ENCODE data around the gene CTXN1. TPM values are rescaled to one million over a fixed set of nuclear protein-coding genes. Genes with fewer than 3 reads are reported as not detected.

Gene CTXN1
- total and polyA plus RNA-seq, 8 donors: 0.92 to 58.5 (median 2.2) TPM; not detected in 1

GRCh38 chr19:7968008-7968795 is 42.3 kb upstream of the CTXN1 start:
- no peaks in the 10 kb centered on the region for H3K4me1 ChIP-seq
- intact Hi-C loops (cut with DNase I; ENCODE audit: low total_unique reads): loop anchor here (10.0 kb wide), 1 partner anchor 287 kb away; no protein-coding TSS in a partner anchor
- no peak overlapping the region for H3K27ac ChIP-seq
- peaks cover 46 to 100% (median 95%) of the 10 kb centered on the region in 4 donors for H3K36me3 ChIP-seq
- no peak for DNase-seq
- no peak overlapping the region for H3K4me3 ChIP-seq
- H3K9me3 ChIP-seq: no peaks in the 10 kb centered on the region
- TF ChIP-seq CTCF (IDR thresholded peaks at IDR 0.05) (no peak), POLR2AphosphoS5 (IDR thresholded peaks at IDR 0.05) (no peak), POLR2A (IDR thresholded peaks at IDR 0.05) (no peak), EP300 (IDR thresholded peaks at IDR 0.05) (no peak)
- no peaks in the 10 kb centered on the region for H3K27me3 ChIP-seq
- 89 to 93% (median 91%) methylated on average over 3 to 15 of the region's 15 CpGs for WGBS, 5 donors

- no peaks in the 10 kb centered on the region for H3K9me3 ChIP-seq
- no peak for DNase-seq
- 87 to 93% (median 92%) methylated on average over 12 of the region's 12 CpGs for WGBS, 5 donors
Measured at GRCh38 chr19:7965921-7966665, 40.2 kb upstream of the CTXN1 start.

GRCh38 chr19:7965259-7965841 is 39.4 kb upstream of the CTXN1 start:
- DNase-seq: no peak
- intact Hi-C loops (cut with DNase I; ENCODE audit: low total_unique reads): loop anchor here (10.0 kb wide), 1 partner anchor 289 kb away; no protein-coding TSS in a partner anchor
- Histone ChIP-seq H3K4me1 (no peaks in the 10 kb centered on the region), H3K4me3 (no peak overlapping the region), H3K9me3 (no peaks in the 10 kb centered on the region), H3K27me3 (no peaks in the 10 kb centered on the region), H3K36me3 (peaks cover 31 to 100% (median 97%) of the 10 kb centered on the region in 4 donors), H3K27ac (no peak overlapping the region)
- WGBS, 5 donors: 83 to 86% (median 86%) methylated on average over 12 of the region's 12 CpGs
- no peak for TF ChIP-seq POLR2AphosphoS5 (IDR thresholded peaks at IDR 0.05)
- TF ChIP-seq EP300 (IDR thresholded peaks at IDR 0.05): no peak
- TF ChIP-seq CTCF (IDR thresholded peaks at IDR 0.05): no peak
- no peak for TF ChIP-seq POLR2A (IDR thresholded peaks at IDR 0.05)

More at GRCh38 chr19:7965921-7966665, 40.2 kb upstream of the CTXN1 start:
- TF ChIP-seq POLR2A (IDR thresholded peaks at IDR 0.05) (no peak), POLR2AphosphoS5 (IDR thresholded peaks at IDR 0.05) (no peak), CTCF (IDR thresholded peaks at IDR 0.05) (no peak), EP300 (IDR thresholded peaks at IDR 0.05) (no peak)
- no peaks in the 10 kb centered on the region for H3K4me1 ChIP-seq
- no peak overlapping the region for H3K4me3 ChIP-seq
- no peaks in the 10 kb centered on the region for H3K27me3 ChIP-seq
- peaks cover 31 to 100% (median 95%) of the 10 kb centered on the region in 4 donors for H3K36me3 ChIP-seq
- H3K27ac ChIP-seq: no peak overlapping the region
- intact Hi-C loops (cut with DNase I; ENCODE audit: low total_unique reads): loop anchor here (10.0 kb wide), 1 partner anchor 289 kb away; no protein-coding TSS in a partner anchor

GRCh38 chr19:7963566-7963965 is 37.6 kb upstream of the CTXN1 start:
- no peak for DNase-seq
- Histone ChIP-seq H3K27ac (no peak overlapping the region), H3K27me3 (no peaks in the 10 kb centered on the region), H3K4me1 (no peaks in the 10 kb centered on the region), H3K4me3 (no peak overlapping the region), H3K36me3 (peaks cover 26 to 92% (median 90%) of the 10 kb centered on the region in 4 donors), H3K9me3 (no peaks in the 10 kb centered on the region)
- intact Hi-C loops (cut with DNase I; ENCODE audit: low total_unique reads): loop anchor here (10.0 kb wide), 1 partner anchor 291 kb away; no protein-coding TSS in a partner anchor
- WGBS, 5 donors: 93 to 95% (median 94%) methylated on average over 23 to 25 of the region's 25 CpGs
- TF ChIP-seq CTCF (IDR thresholded peaks at IDR 0.05) (no peak), POLR2A (IDR thresholded peaks at IDR 0.05) (no peak), EP300 (IDR thresholded peaks at IDR 0.05) (no peak), POLR2AphosphoS5 (IDR thresholded peaks at IDR 0.05) (no peak)

All from stomach (tissue), 9 donors.